GM12878 (cell line): ENCODE data around the gene F12. TPM values are rescaled to one million over a fixed set of nuclear protein-coding genes. Genes with fewer than 3 reads are reported as not detected.

Experiments used
- ATAC-seq: fragments of 200-7000 bp; cut with Tn5 transposase; 3 replicates; pipeline ENCODE4 v1.9.1; 2020; ENCODE audit warnings: mild to moderate bottlenecking, moderate library complexity
- BruUV-seq: library from RNA; stranded (reverse); fragments of 400-500 nt; replicated peaks from 2 replicates; lab custom pipeline; 2021; lab: Mats Ljungman, UMichigan
- CTCF ChIA-PET: fragments of 300-600 bp; sonication (Branson Sonifier 250); formaldehyde crosslinking; extraction: SDS; loops from one replicate; lab custom pipeline; 2021; ENCODE audit warnings: inconsistent platforms; lab: Yijun Ruan, JAX
- POLR2A ChIA-PET: fragments of 350-600 bp; formaldehyde crosslinking; extraction: SDS; loops from one replicate; lab custom pipeline; 2021; ENCODE audit warnings: inconsistent platforms; lab: Charles Lee
- RAD21 ChIA-PET: fragments of 300-600 bp; sonication (Branson Sonifier 250); formaldehyde crosslinking; loops from one replicate; lab custom pipeline; 2023; ENCODE audit warnings: antibody characterized with exemption; ENCODE audit not compliant: unreplicated experiment; lab: Charles Lee
- SMC1A ChIA-PET: fragments of 300-600 bp; sonication (Branson Sonifier 250); formaldehyde crosslinking; loops from one replicate; lab custom pipeline; 2023; ENCODE audit not compliant: unreplicated experiment, uncharacterized antibody; lab: Charles Lee
- DNase-seq: peaks from one replicate; pipeline ENCODE4 v3.0.0-alpha.2; 2011; ENCODE audit warnings: low read depth, low spot score
- FAIRE-seq: peaks from 3 replicates; lab custom pipeline; 2011; peaks lifted over from hg19 to GRCh38; lab: Jason Lieb, UNC
- H2AFZ ChIP-seq: 2 replicates; pipeline ENCODE4 v1.6.0; 2011; ENCODE audit warnings: low read depth, low read length, control low read depth; ENCODE audit not compliant: control insufficient read depth
- H3K27ac ChIP-seq: 2 replicates; pipeline ENCODE4 v1.5.1; 2011; ENCODE audit warnings: control low read depth; ENCODE audit not compliant: control insufficient read depth, insufficient read depth
- H3K27me3 ChIP-seq, 2 experiments: replicated peaks in 1 of 2; 2 replicates each; pipeline versions ENCODE4 v1.6.0 to v1.6.1; 2011; ENCODE audit warnings: low read length in 1 of 2; ENCODE audit not compliant: control insufficient read depth in 2 of 2, insufficient read depth in 2 of 2
- H3K36me3 ChIP-seq, 2 experiments: 2 replicates each; pipeline ENCODE4 v1.5.1; 2011; ENCODE audit warnings: low read length in 1 of 2; ENCODE audit not compliant: control insufficient read depth in 2 of 2, insufficient read depth in 2 of 2
- H3K4me1 ChIP-seq: 2 replicates; pipeline ENCODE4 v1.6.1; 2011; ENCODE audit warnings: mild to moderate bottlenecking, low read length, moderate library complexity, mixed read lengths; ENCODE audit not compliant: control insufficient read depth, insufficient read depth
- H3K4me2 ChIP-seq: 2 replicates; pipeline ENCODE4 v1.6.0; 2011; ENCODE audit warnings: control low read depth; ENCODE audit not compliant: control insufficient read depth, insufficient read depth
- H3K4me3 ChIP-seq: fragments of 200-600 bp; sonication (generic); 2 replicates; pipeline ENCODE4 v1.5.1; 2016
- H3K79me2 ChIP-seq: 2 replicates; pipeline ENCODE4 v1.6.0; 2011; ENCODE audit warnings: low read length; ENCODE audit not compliant: control insufficient read depth, insufficient read depth
- H3K9ac ChIP-seq: 2 replicates; pipeline ENCODE4 v1.8.0; 2011; ENCODE audit warnings: low read length, control low read depth, mixed read lengths; ENCODE audit not compliant: control insufficient read depth, insufficient read depth
- H3K9me3 ChIP-seq: replicated peaks from 3 replicates; pipeline ENCODE4 v1.5.1; 2011; ENCODE audit warnings: mild to moderate bottlenecking, low read length; ENCODE audit not compliant: control insufficient read depth, insufficient read depth
- H4K20me1 ChIP-seq: 2 replicates; pipeline ENCODE4 v1.6.0; 2011; ENCODE audit not compliant: control insufficient read depth, insufficient read depth
- HCFC1 ChIP-seq: fragments of 150-350 bp; IDR thresholded peaks from 2 replicates; pipeline ENCODE4 v1.6.1; 2014; ENCODE audit warnings: low read length
- HDGF ChIP-seq: fragments of 450-650 bp; IDR thresholded peaks from 2 replicates; pipeline ENCODE4 v1.6.1; 2016; ENCODE audit warnings: antibody characterized with exemption
- MLLT1 ChIP-seq: fragments of 450-650 bp; IDR thresholded peaks from 2 replicates; pipeline ENCODE4 v1.6.1; 2016; ENCODE audit warnings: mild to moderate bottlenecking
- NBN ChIP-seq: fragments of 450-650 bp; IDR thresholded peaks from 2 replicates; pipeline ENCODE4 v1.6.1; 2016
- NR2C2 ChIP-seq: IDR thresholded peaks from 2 replicates; pipeline ENCODE4 v1.6.1; 2011; ENCODE audit warnings: borderline replicate concordance, low read depth; ENCODE audit not compliant: control insufficient read depth, insufficient read length
- SMARCA5 ChIP-seq: fragments of 450-650 bp; IDR thresholded peaks from 2 replicates; pipeline ENCODE4 v1.6.1; 2017; ENCODE audit warnings: mild to moderate bottlenecking
- ZNF207 ChIP-seq: fragments of 450-650 bp; IDR thresholded peaks from 2 replicates; pipeline ENCODE4 v1.6.1; 2014; ENCODE audit warnings: antibody characterized with exemption, mild to moderate bottlenecking, borderline replicate concordance
- ZNF217 ChIP-seq: fragments of 450-650 bp; IDR thresholded peaks from 2 replicates; pipeline ENCODE4 v1.6.1; 2017; ENCODE audit warnings: antibody characterized with exemption, mild to moderate bottlenecking
- WGBS: methylation state at CpG from one replicate; pipeline ENCODE4 v1.1.6; 2016; ENCODE audit warnings: low lambda C conversion rate; ENCODE audit not compliant: insufficient replicate concordance, insufficient coverage; ENCODE audit errors: missing lambda C conversion rate; 5-methylcytosine and 5-hydroxymethylcytosine counted together
- in situ Hi-C: fragments of 300-500 bp; cut with MboI; formaldehyde crosslinking; loops from 9 replicates; pipeline ENCODE4 v1.14.3; 2018; ENCODE audit warnings: mixed read lengths
- intact Hi-C: fragments of 100-400 bp; cut with micrococcal nuclease; formaldehyde crosslinking; loops from one replicate; pipeline ENCODE4 v1.14.2; 2022; ENCODE audit not compliant: unreplicated experiment
- polyA plus RNA-seq, 11 experiments: library from polyadenylated mRNA; depleted of rRNA in 4 of 11; unstranded in 6 of 11; stranded (reverse) in 5 of 11; fragments of >200 nt; fragmentation: Nextera tagmentation in 4 of 11; fragmentation: Illumina TruSeq in 1 of 11; extraction: Ambion mirVana in 4 of 11; extraction: Trizol in 1 of 11; gene quantifications; 1 replicate in 1 of 11; 2 replicates in 10 of 11; pipeline versions ENCODE4 v1.2.1 to v1.2.3, GENCODE V29; 2011 to 2016; ENCODE audit warnings: inconsistent platforms in 2 of 11, missing spikeins in 2 of 11, low read depth in 1 of 11
- total RNA-seq, 4 experiments: library from RNA; depleted of rRNA in 3 of 4; stranded (reverse); fragments of >200 nt in 3 of 4; fragmentation: Illumina TruSeq in 1 of 4; extraction: Trizol in 1 of 4; gene quantifications; 2 replicates each; pipeline versions ENCODE4 v1.2.1 to v1.2.3, GENCODE V29; 2013 to 2021
- TF ChIP-seq, protein P1 (sequence below): fragments of 450-650 bp; conservative IDR thresholded peaks from 2 replicates; pipeline ENCODE4 v1.6.1; 2017; ENCODE audit warnings: mild to moderate bottlenecking, moderate library complexity

F12 gene
- total and polyA plus RNA-seq, 10 of the 15 experiments (the other 5 are each of a cell fraction or from before 2014, with no cell fraction given) = 0.25 to 11.3 (median 5.5) TPM

GRCh38 chr5:177435847-177436536 lies 26.6 kb upstream of the F12 start:
- CTCF ChIA-PET = interaction anchor here (1.0 kb wide), 1 partner anchor 31 kb away, joined by 3 read pairs; no protein-coding TSS in a partner anchor
- SMC1A ChIA-PET = interaction anchor here (1.7 kb wide), 1 partner anchor 10 kb away, joined by 6 read pairs; the partner anchor contains the start of gene PRR7
- peaks cover 46 to 53% of the 10 kb centered on the region in 2 experiments for H3K36me3 ChIP-seq
- H3K27me3 ChIP-seq = no peaks in the 10 kb centered on the region
- no peak for FAIRE-seq
- no TSS peak for BruUV-seq
- in situ Hi-C loops = no loop called here
- TF ChIP-seq HCFC1 (no peak), NR2C2 (no peak), NBN (no peak), ZNF217 (no peak), SMARCA5 (no peak), MLLT1 (no peak), ZNF207 (no peak), HDGF (no peak)
- TF ChIP-seq, protein P1, sequence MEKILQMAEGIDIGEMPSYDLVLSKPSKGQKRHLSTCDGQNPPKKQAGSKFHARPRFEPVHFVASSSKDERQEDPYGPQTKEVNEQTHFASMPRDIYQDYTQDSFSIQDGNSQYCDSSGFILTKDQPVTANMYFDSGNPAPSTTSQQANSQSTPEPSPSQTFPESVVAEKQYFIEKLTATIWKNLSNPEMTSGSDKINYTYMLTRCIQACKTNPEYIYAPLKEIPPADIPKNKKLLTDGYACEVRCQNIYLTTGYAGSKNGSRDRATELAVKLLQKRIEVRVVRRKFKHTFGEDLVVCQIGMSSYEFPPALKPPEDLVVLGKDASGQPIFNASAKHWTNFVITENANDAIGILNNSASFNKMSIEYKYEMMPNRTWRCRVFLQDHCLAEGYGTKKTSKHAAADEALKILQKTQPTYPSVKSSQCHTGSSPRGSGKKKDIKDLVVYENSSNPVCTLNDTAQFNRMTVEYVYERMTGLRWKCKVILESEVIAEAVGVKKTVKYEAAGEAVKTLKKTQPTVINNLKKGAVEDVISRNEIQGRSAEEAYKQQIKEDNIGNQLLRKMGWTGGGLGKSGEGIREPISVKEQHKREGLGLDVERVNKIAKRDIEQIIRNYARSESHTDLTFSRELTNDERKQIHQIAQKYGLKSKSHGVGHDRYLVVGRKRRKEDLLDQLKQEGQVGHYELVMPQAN = no peak
- RAD21 ChIA-PET = interaction anchor here (1.3 kb wide), 1 partner anchor 31 kb away, joined by 4 read pairs; no protein-coding TSS in a partner anchor
- no peaks in the 10 kb centered on the region for H4K20me1 ChIP-seq
- H3K9ac ChIP-seq = no peak overlapping the region
- no peak overlapping the region for H3K4me2 ChIP-seq
- H3K4me3 ChIP-seq = no peak overlapping the region
- 94% methylated on average over 29 of the region's 37 CpGs for WGBS
- no peak for ATAC-seq
- POLR2A ChIA-PET = interaction anchor here (1.6 to 1.9 kb wide), 2 partner anchors 10 to 12 kb away, joined by 4 to 7 read pairs; no protein-coding TSS in a partner anchor
- H2AFZ ChIP-seq = no peak overlapping the region
- no peaks in the 10 kb centered on the region for H3K9me3 ChIP-seq
- peaks cover 16% of the 10 kb centered on the region for H3K79me2 ChIP-seq
- intact Hi-C loops = no loop called here
- H3K27ac ChIP-seq = no peak overlapping the region
- H3K4me1 ChIP-seq = peaks cover 18% of the 10 kb centered on the region
- DNase-seq = no peak
